NB4 (cell line): ENCODE measurements around the gene DLX4.

ENCODE experiments used
- DNase-seq: peaks from one replicate; pipeline ENCODE4 v3.0.0; 2010; ENCODE audit warnings: low read depth
- H3K4me3 ChIP-seq: one replicate; pipeline ENCODE4 v1.5.1; 2011; ENCODE audit warnings: mild to moderate bottlenecking, low read depth, low read length, moderate library complexity
- CTCF ChIP-seq: IDR thresholded peaks from one replicate; pipeline ENCODE4 v1.5.1; 2012; ENCODE audit warnings: low read depth, low read length
- MAX ChIP-seq: IDR thresholded peaks from 2 replicates; pipeline ENCODE4 v1.6.1; 2011; ENCODE audit warnings: low read depth, low read length
- MYC ChIP-seq: IDR thresholded peaks from 2 replicates; pipeline ENCODE4 v1.6.1; 2011; ENCODE audit warnings: low read depth, low read length
- POLR2A ChIP-seq: IDR thresholded peaks from 2 replicates; pipeline ENCODE4 v1.6.1; 2011; ENCODE audit warnings: mild to moderate bottlenecking; ENCODE audit not compliant: insufficient read length; ENCODE audit errors: extremely low read depth

The DLX4 gene

GRCh38 chr17:49925921-49926320, 43.1 kb upstream of the DLX4 start:
- no peak for DNase-seq

GRCh38 chr17:49926886-49927285, 42.1 kb upstream of the DLX4 start:
- no peak for DNase-seq
- TF ChIP-seq MAX (no peak), MYC (no peak), POLR2A (no peak), CTCF (no peak)
- H3K4me3 ChIP-seq, result no peak overlapping the region

More at GRCh38 chr17:49925921-49926320, 43.1 kb upstream of the DLX4 start:
- no peak overlapping the region for H3K4me3 ChIP-seq
- no peak for TF ChIP-seq CTCF
- TF ChIP-seq MYC, result no peak
- no peak for TF ChIP-seq POLR2A
- no peak for TF ChIP-seq MAX

GRCh38 chr17:49928126-49928800, 40.7 kb upstream of the DLX4 start:
- DNase-seq, result no peak
- no peak overlapping the region for H3K4me3 ChIP-seq
- no peak for TF ChIP-seq POLR2A
- no peak for TF ChIP-seq MAX
- TF ChIP-seq CTCF, result no peak
- no peak for TF ChIP-seq MYC

- no peak for DNase-seq
Measured at GRCh38 chr17:49928837-49929475, 40.0 kb upstream of the DLX4 start.

GRCh38 chr17:49930880-49931279, 38.1 kb upstream of the DLX4 start:
- H3K4me3 ChIP-seq, result no peak overlapping the region
- DNase-seq, result no peak
- TF ChIP-seq MYC, result no peak
- TF ChIP-seq MAX, result no peak
- TF ChIP-seq CTCF, result no peak
- TF ChIP-seq POLR2A, result no peak

More at GRCh38 chr17:49928837-49929475, 40.0 kb upstream of the DLX4 start:
- TF ChIP-seq MAX (no peak), POLR2A (no peak), MYC (no peak), CTCF (no peak)
- H3K4me3 ChIP-seq, result no peak overlapping the region
